Body of pancreas (tissue), 4 donors: ENCODE results near the gene HSPB7. TPM values are rescaled to one million over a fixed set of nuclear protein-coding genes. Genes with fewer than 3 reads are reported as not detected.
"Not testable (repeated sequence)": the region's sequence is repeated elsewhere in the genome, so short reads cannot be mapped to it uniquely, and the experiment has no call there.

Experiments
- ATAC-seq: fragments of 150-250 bp; one replicate; pipeline ENCODE4 v1.9.1; 2016
- DNase-seq, 4 donors: peaks; one replicate each; pipeline ENCODE4 v3.0.0-alpha.2; 2019
- H3K27ac ChIP-seq, 4 donors: fragments of 200-600 bp; sonication (generic); 1 replicate in 3 of 4; 2 replicates in 1 of 4; pipeline versions ENCODE4 v1.5.1 to v1.6.1; 2016 to 2019; ENCODE audit warnings: mild to moderate bottlenecking in 1 of 4, mixed read lengths in 1 of 4, moderate library complexity in 1 of 4
- H3K27me3 ChIP-seq, 2 donors: fragments of 200-600 bp; sonication (generic); one replicate each; pipeline ENCODE4 v1.6.0; 2016; ENCODE audit warnings: mild to moderate bottlenecking in 1 of 2
- H3K36me3 ChIP-seq, 2 donors: fragments of 200-600 bp; sonication (generic); replicated peaks in 1 of 2; 2 replicates each; pipeline ENCODE4 v1.5.1; 2016; ENCODE audit warnings: low read depth in 2 of 2; ENCODE audit not compliant: insufficient read depth in 1 of 2
- H3K4me1 ChIP-seq: fragments of 200-600 bp; sonication (generic); one replicate; pipeline ENCODE4 v1.6.0; 2016
- H3K4me3 ChIP-seq, 2 donors: fragments of 200-600 bp; sonication (generic); 1 replicate in 1 of 2; 2 replicates in 1 of 2; pipeline ENCODE4 v1.5.1; 2016 to 2019
- H3K9me3 ChIP-seq, 3 donors: fragments of 200-600 bp; sonication (generic); 1 replicate in 2 of 3; 2 replicates in 1 of 3; pipeline ENCODE4 v1.5.1; 2016
- POLR2A ChIP-seq, 3 donors: fragments of 450-650 bp; IDR thresholded peaks; one replicate each; pipeline ENCODE4 v1.6.1; 2016; ENCODE audit warnings: antibody characterized with exemption in 3 of 3, mild to moderate bottlenecking in 2 of 3
- WGBS, 2 donors: methylation state at CpG; one replicate each; pipeline ENCODE4 v1.1.5; 2017; 5-methylcytosine and 5-hydroxymethylcytosine counted together
- intact Hi-C: fragments of 100-400 bp; cut with DNase I; formaldehyde crosslinking; loops from one replicate; pipeline ENCODE4 v1.15.1; 2023
- total RNA-seq, 2 donors: library from RNA; depleted of rRNA; stranded (reverse); fragments of >200 nt; gene quantifications; one replicate each; pipeline ENCODE4 v1.1.0, GENCODE V29; 2016
- TF ChIP-seq, protein P1 (sequence below), 7 experiments: fragments of 450-650 bp in 4 of 7; fragments of 200-600 bp in 3 of 7; sonication (generic) in 3 of 7; IDR thresholded peaks; one replicate each; pipeline ENCODE4 v1.5.1; 2016 to 2019; ENCODE audit warnings: antibody characterized with exemption in 7 of 7

Gene HSPB7
- total RNA-seq, 2 donors from 2014 or later = 5.7 to 39.9 TPM

DNA sequence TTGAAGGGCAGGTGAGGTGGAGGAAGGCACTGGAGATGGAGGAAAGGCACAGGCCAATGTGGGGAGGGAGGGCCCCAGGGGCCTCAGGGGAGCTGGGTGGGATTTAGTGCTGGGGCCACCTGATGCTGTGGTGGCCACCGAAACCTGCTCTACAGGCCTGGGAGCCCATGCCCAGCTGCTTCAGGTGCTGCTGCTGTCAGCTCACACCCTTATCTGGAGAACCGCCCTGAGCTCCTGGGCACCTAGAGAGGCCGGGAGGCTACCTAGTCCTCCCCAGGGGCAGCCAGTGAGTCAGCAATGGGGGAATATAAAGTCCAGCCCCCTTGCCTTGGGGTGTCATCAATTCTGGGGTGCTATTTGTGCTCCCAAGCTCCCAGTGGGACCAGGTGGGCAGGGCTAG is 43.4 kb upstream of the HSPB7 start:
- H3K27me3 ChIP-seq = no peaks in the 10 kb centered on the region
- ATAC-seq = no peak
- H3K9me3 ChIP-seq = no peaks in the 10 kb centered on the region
- H3K36me3 ChIP-seq = no peaks in the 10 kb centered on the region
- no peak overlapping the region for H3K4me3 ChIP-seq
- 47 to 60% methylated on average over 3 of the region's 3 CpGs for WGBS, 2 donors
- TF ChIP-seq POLR2A (IDR thresholded peaks at IDR 0.05) = no peak
- TF ChIP-seq, protein P1, sequence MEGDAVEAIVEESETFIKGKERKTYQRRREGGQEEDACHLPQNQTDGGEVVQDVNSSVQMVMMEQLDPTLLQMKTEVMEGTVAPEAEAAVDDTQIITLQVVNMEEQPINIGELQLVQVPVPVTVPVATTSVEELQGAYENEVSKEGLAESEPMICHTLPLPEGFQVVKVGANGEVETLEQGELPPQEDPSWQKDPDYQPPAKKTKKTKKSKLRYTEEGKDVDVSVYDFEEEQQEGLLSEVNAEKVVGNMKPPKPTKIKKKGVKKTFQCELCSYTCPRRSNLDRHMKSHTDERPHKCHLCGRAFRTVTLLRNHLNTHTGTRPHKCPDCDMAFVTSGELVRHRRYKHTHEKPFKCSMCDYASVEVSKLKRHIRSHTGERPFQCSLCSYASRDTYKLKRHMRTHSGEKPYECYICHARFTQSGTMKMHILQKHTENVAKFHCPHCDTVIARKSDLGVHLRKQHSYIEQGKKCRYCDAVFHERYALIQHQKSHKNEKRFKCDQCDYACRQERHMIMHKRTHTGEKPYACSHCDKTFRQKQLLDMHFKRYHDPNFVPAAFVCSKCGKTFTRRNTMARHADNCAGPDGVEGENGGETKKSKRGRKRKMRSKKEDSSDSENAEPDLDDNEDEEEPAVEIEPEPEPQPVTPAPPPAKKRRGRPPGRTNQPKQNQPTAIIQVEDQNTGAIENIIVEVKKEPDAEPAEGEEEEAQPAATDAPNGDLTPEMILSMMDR (IDR thresholded peaks at IDR 0.05) = no peak
- no peak overlapping the region for H3K27ac ChIP-seq
- intact Hi-C loops = no loop called here
- peaks cover 27% of the 10 kb centered on the region for H3K4me1 ChIP-seq
- DNase-seq = no peak

DNA sequence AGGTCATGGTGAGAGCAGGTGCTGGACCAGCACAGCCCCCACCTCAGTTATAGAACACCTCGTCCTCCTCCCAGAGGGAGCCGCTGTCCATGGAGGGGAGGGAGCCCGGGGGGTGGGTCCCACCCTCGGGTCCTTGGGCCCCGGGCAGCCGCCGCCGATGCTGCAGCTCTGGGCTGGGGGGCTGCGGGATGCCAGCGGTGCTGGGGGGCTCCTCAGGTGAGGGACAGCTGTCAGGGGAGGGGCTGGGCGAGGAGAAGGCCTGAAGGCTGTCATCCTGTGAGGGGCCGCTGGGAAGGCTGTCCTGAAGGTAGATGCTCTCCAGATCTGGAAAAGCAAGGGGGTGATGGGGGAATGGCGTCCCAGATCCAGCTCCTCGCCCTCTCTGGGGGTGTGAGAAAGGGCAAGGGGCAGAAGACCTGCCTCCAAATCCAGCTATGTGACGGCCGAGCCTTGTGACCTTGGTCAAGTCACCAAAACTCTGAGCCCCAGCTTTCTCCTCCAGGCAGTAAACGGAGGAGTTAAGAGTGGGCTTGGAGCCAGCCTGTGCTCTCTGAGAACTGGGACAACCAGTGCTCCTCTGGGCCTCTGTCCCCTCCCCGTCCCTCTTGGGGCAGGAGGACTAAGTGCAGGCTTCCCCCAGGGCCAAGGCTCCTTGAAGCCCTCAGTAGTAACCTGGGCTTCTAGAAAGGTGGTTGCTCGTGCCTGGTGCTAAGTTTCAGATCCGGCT is 40.7 kb upstream of the HSPB7 start:
- H3K27ac ChIP-seq, H3K4me3 ChIP-seq, DNase-seq, intact Hi-C loops, H3K4me1 ChIP-seq, H3K27me3 ChIP-seq, H3K9me3 ChIP-seq, H3K36me3 ChIP-seq, ATAC-seq: not testable (repeated sequence)
- WGBS, 2 donors = 50 to 66% methylated on average over 6 to 15 of the region's 20 CpGs

DNA sequence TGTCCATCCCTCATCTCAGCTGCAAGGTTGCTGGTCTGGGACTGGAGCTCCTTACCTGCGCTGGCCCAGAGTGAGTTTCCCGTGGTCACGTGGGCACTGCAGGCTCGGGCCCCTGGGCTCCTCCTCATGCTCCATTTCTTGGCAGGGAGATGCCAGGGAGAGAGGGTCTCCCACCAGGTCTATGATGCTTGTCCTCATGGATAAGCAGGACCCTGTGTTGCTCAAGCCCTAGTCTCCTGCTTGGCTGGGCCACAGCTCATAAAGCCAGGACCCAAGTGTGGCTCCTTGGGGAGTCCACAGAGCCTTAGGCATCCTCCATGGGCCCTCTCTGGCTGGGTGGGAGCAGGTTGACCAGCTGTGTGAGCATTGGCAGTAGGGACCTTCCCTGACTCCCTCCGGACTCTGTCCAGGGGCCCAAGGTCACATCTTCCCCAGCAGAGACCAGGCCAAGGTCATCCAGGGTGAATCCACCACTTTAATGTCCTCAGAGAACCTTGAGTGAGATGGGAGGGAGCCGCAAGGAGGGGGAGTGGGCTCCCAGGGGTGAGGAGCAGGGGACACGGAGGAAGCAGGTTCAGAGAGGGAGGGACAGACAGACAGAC is 39.6 kb upstream of the HSPB7 start:
- H3K27me3 ChIP-seq, intact Hi-C loops, H3K27ac ChIP-seq, ATAC-seq, H3K4me3 ChIP-seq, DNase-seq, H3K4me1 ChIP-seq, H3K36me3 ChIP-seq, H3K9me3 ChIP-seq: not testable (repeated sequence)
- WGBS, 2 donors = 49 to 58% methylated on average over 4 to 7 of the region's 7 CpGs

DNA sequence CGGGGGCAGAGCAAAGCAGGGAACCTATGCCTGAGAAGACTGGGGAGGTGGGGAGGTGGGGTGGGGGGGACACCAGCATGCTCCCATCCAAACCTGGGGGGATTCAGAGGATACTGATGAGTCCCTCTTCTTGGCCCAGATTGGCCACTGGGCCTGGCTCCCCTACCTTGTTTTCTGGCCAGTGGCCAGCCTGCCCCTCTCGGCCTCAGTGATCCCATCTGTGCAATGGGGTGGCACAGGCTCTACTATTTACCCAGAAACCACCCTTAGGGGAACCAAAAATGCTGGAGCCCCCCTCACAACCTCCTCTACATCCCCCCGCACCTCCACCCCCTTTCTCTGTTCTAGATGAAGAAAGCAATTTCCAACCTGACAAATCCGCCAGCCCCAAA is 38.7 kb upstream of the HSPB7 start:
- intact Hi-C loops, H3K4me1 ChIP-seq, H3K27me3 ChIP-seq, H3K27ac ChIP-seq, DNase-seq, ATAC-seq, H3K9me3 ChIP-seq, H3K4me3 ChIP-seq, H3K36me3 ChIP-seq: not testable (repeated sequence)
- WGBS, 2 donors = 50 to 55% methylated on average over 2 to 3 of the region's 4 CpGs

DNA sequence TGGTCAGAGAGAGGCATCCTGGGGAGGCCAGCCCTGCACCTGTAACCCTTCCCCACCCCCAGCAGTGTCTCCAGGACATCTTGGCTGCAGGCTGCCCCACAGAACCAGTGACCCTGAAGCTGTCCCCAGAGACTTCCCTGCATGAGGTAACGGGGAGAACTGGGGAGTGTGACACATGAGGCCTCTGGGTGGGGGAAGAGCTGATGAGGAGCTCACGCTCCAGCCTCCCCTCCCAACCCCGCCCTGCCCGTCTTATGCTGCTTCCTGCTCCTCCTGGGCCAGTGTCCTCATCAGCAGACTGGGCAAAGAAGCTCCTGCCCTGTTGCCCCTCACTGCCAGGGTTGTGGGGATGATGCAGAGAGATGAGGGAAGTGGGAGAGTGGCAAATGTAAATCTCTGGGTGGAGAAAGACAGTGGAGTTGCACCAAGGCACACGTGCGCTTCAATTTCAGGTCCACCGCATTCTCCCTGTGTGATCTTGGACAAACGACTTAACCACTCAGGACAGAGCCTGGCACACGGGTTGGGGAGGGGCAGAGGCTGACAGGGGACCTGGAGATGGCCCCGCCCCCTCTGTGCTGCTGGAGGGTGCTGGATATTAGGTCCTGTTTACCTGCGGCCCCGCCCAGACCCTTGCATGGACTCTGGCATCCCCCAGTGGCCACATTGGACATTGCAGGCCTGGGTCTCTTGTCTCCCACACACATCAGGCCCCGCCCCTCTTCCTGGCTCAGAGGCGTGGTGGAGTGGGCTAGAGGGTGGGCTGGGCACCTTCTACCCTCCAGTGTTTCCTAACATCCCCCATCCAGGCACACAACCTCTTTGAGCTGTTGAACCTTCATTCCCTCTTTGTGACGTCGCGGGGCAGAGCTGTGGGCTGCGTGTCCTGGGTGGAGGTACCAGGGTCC is 38.0 kb upstream of the HSPB7 start:
- WGBS, 2 donors = 24 to 53% methylated on average over 13 to 18 of the region's 18 CpGs
- no peaks in the 10 kb centered on the region for H3K36me3 ChIP-seq

More for the DNA sequence above, 38.0 kb upstream of the HSPB7 start:
- Histone ChIP-seq H3K9me3 (no peaks in the 10 kb centered on the region), H3K27ac (peak overlapping the region in 1 of 4 donors; percentile 4), H3K4me3 (no peak overlapping the region), H3K4me1 (peaks cover 7% of the 10 kb centered on the region), H3K27me3 (no peaks in the 10 kb centered on the region)
- DNase-seq = peak; percentile 91 to 96 (median 92)
- ATAC-seq = peak; percentile 93
- intact Hi-C loops = no loop called here
- TF ChIP-seq, protein P1 (IDR thresholded peaks at IDR 0.05) = peak; percentile 79 to 99 (median 95)
- TF ChIP-seq POLR2A (IDR thresholded peaks at IDR 0.05) = no peak
